ENCODE results near the gene KDF1. TPM values are rescaled to one million over a fixed set of nuclear protein-coding genes. Genes with fewer than 3 reads are reported as not detected.

Gene KDF1
- total RNA-seq, 1 experiment from 2014 or later: 20.5 TPM

- Histone ChIP-seq H2AFZ (no peak overlapping the region), H3F3A (ENCODE audit: insufficient read depth, low read depth) (peaks cover 15% of the 10 kb centered on the region; the same call in 1 of the 2 replicates), H3K27me3 (ENCODE audit: insufficient read depth, low read depth) (no peaks in the 10 kb centered on the region), H3K79me2 (ENCODE audit: low read depth) (peaks cover 25% of the 10 kb centered on the region), H3K9me3 (ENCODE audit: insufficient read depth, low read depth) (no peaks in the 10 kb centered on the region), H4K20me1 (ENCODE audit: insufficient read depth) (no peaks in the 10 kb centered on the region), H3K4me1 (replicated peaks; ENCODE audit: insufficient read depth) (peaks cover 17% of the 10 kb centered on the region), H3K36me3 (ENCODE audit: low read depth) (0 out of 2 replicates have a peak, but pooled peaks cover 3% of the 10 kb centered on the region), H3K9me2 (ENCODE audit: insufficient read depth) (no peaks in the 10 kb centered on the region), H3K27ac (no peak overlapping the region), H3K4me3 (no peak overlapping the region), H3K4me2 (no peak overlapping the region)
- intact Hi-C loops (cut with micrococcal nuclease; ENCODE audit: unreplicated experiment): no loop called here
- no peak for TF ChIP-seq EZH2 (IDR thresholded peaks at IDR 0.05; ENCODE audit: low read depth)
- TF ChIP-seq, protein P1, sequence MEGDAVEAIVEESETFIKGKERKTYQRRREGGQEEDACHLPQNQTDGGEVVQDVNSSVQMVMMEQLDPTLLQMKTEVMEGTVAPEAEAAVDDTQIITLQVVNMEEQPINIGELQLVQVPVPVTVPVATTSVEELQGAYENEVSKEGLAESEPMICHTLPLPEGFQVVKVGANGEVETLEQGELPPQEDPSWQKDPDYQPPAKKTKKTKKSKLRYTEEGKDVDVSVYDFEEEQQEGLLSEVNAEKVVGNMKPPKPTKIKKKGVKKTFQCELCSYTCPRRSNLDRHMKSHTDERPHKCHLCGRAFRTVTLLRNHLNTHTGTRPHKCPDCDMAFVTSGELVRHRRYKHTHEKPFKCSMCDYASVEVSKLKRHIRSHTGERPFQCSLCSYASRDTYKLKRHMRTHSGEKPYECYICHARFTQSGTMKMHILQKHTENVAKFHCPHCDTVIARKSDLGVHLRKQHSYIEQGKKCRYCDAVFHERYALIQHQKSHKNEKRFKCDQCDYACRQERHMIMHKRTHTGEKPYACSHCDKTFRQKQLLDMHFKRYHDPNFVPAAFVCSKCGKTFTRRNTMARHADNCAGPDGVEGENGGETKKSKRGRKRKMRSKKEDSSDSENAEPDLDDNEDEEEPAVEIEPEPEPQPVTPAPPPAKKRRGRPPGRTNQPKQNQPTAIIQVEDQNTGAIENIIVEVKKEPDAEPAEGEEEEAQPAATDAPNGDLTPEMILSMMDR (conservative IDR thresholded peaks at IDR 0.05): no peak
- ChIA-PET CTCF (interaction anchor here (0.6 kb wide), 1 partner anchor 694 kb away, joined by 3 read pairs; no protein-coding TSS in a partner anchor), POLR2A (ENCODE audit: unreplicated experiment) (no interaction called here)
- DNase-seq: no peak
- BruUV-seq (replicated peaks): no TSS peak
Observed at GRCh38 chr1:26957306-26957705, 3.0 kb downstream of the KDF1 start.

- H2AFZ ChIP-seq: no peak overlapping the region
- no TSS peak for BruUV-seq (replicated peaks)
- ChIA-PET CTCF (no interaction called here), POLR2A (ENCODE audit: unreplicated experiment) (no interaction called here)
- H4K20me1 ChIP-seq (ENCODE audit: insufficient read depth): no peaks in the 10 kb centered on the region
- TF ChIP-seq, protein P1 (conservative IDR thresholded peaks at IDR 0.05): no peak
- TF ChIP-seq EZH2 (IDR thresholded peaks at IDR 0.05; ENCODE audit: low read depth): no peak
- H3K4me1 ChIP-seq (replicated peaks; ENCODE audit: insufficient read depth): peaks cover 7% of the 10 kb centered on the region
- H3K4me3 ChIP-seq: no peak overlapping the region
- no peak overlapping the region for H3K4me2 ChIP-seq
- intact Hi-C loops (cut with micrococcal nuclease; ENCODE audit: unreplicated experiment): no loop called here
- DNase-seq: no peak
- no peaks in the 10 kb centered on the region for H3K27me3 ChIP-seq (ENCODE audit: insufficient read depth, low read depth)
- H3K27ac ChIP-seq: no peak overlapping the region
- H3K36me3 ChIP-seq (ENCODE audit: low read depth): 0 out of 2 replicates have a peak, but pooled peaks cover 3% of the 10 kb centered on the region
- peaks cover 5% of the 10 kb centered on the region; the same call in 1 of the 2 replicates for H3F3A ChIP-seq (ENCODE audit: insufficient read depth, low read depth)
- H3K9me2 ChIP-seq (ENCODE audit: insufficient read depth): no peaks in the 10 kb centered on the region
- peaks cover 25% of the 10 kb centered on the region for H3K79me2 ChIP-seq (ENCODE audit: low read depth)
- no peaks in the 10 kb centered on the region for H3K9me3 ChIP-seq (ENCODE audit: insufficient read depth, low read depth)
Observed at GRCh38 chr1:26956321-26956720, 3.9 kb downstream of the KDF1 start.

DNA sequence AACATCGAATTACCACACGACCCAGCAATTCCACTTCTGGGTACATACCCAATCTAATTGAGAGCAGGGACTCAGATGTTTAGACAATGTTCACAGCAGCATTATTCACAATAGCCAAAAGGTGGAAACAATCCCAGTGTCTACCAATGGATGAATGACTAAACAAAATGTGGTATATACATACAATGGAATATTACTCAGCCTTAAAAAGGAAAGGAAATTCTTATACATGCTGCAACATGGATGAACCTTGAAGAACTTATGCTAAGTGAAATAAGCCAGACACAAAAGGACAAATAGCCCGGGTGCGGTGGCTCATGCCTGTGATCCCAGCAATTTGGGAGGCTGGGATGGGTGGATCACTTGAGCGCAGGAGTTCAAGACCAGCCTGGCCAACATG lies 6.9 kb downstream of the KDF1 start:
- Histone ChIP-seq H3K9me2 (ENCODE audit: insufficient read depth) (no peaks in the 10 kb centered on the region), H3K27me3 (ENCODE audit: insufficient read depth, low read depth) (no peaks in the 10 kb centered on the region), H3K4me3 (no peak overlapping the region), H3F3A (ENCODE audit: insufficient read depth, low read depth) (peaks cover 13% of the 10 kb centered on the region; the same call in 1 of the 2 replicates), H3K27ac (no peak overlapping the region), H3K4me1 (replicated peaks; ENCODE audit: insufficient read depth) (no peaks in the 10 kb centered on the region), H4K20me1 (ENCODE audit: insufficient read depth) (no peaks in the 10 kb centered on the region), H3K4me2 (no peak overlapping the region), H3K79me2 (ENCODE audit: low read depth) (peaks cover 2% of the 10 kb centered on the region), H2AFZ (no peak overlapping the region), H3K9me3 (ENCODE audit: insufficient read depth, low read depth) (no peaks in the 10 kb centered on the region), H3K36me3 (ENCODE audit: low read depth) (0 out of 2 replicates have a peak, but pooled peaks cover 3% of the 10 kb centered on the region)
- no TSS peak for BruUV-seq (replicated peaks)
- TF ChIP-seq EZH2 (IDR thresholded peaks at IDR 0.05; ENCODE audit: low read depth): no peak
- no peak for DNase-seq
- CTCF ChIA-PET: no interaction called here
- POLR2A ChIA-PET (ENCODE audit: unreplicated experiment): no interaction called here
- intact Hi-C loops (cut with micrococcal nuclease; ENCODE audit: unreplicated experiment): no loop called here

All from PC-9 (cell line).